Stimulated activated naive CD8-positive, alpha-beta T cell treated with anti-CD3 and anti-CD28 coated beads, Interleukin-15, Interleukin-2, amounts not matched to agents 100 ng/mL and 50 ng/mL, for 24 hours (primary cell): ENCODE data around the gene FRMPD4.
"Not testable (repeated sequence)": the region's sequence is repeated elsewhere in the genome, so short reads cannot be mapped to it uniquely, and the experiment has no call there.

Source experiments
- H3K27ac Mint-ChIP-seq: one replicate; pipeline ENCODE4 v1.8.0; 2021; ENCODE audit warnings: mild to moderate bottlenecking, mixed read lengths
- H3K27me3 Mint-ChIP-seq: one replicate; pipeline ENCODE4 v1.8.0; 2021; ENCODE audit warnings: mixed read lengths
- H3K36me3 Mint-ChIP-seq: one replicate; pipeline ENCODE4 v1.8.0; 2021; ENCODE audit warnings: low read depth, mixed read lengths
- H3K4me1 Mint-ChIP-seq: one replicate; pipeline ENCODE4 v1.8.0; 2021; ENCODE audit warnings: low read depth, mixed read lengths
- H3K4me3 Mint-ChIP-seq: one replicate; pipeline ENCODE4 v1.8.0; 2021; ENCODE audit warnings: mild to moderate bottlenecking, mixed read lengths
- H3K9me3 Mint-ChIP-seq: one replicate; pipeline ENCODE4 v1.8.0; 2021; ENCODE audit warnings: mixed read lengths

The FRMPD4 gene

GRCh38 chrX:12496343-12496742 is 358.1 kb downstream of the FRMPD4 start:
- Mint-ChIP-seq H3K9me3 (no peaks in the 10 kb centered on the region), H3K27me3 (no peaks in the 10 kb centered on the region), H3K36me3 (no peaks in the 10 kb centered on the region), H3K4me3 (no peak overlapping the region), H3K4me1 (no peaks in the 10 kb centered on the region), H3K27ac (no peak overlapping the region)

GRCh38 chrX:12497832-12498591 is 359.7 kb downstream of the FRMPD4 start:
- no peak overlapping the region for H3K4me3 Mint-ChIP-seq
- no peaks in the 10 kb centered on the region for H3K9me3 Mint-ChIP-seq
- H3K36me3 Mint-ChIP-seq: no peaks in the 10 kb centered on the region
- H3K27ac Mint-ChIP-seq: no peak overlapping the region
- no peaks in the 10 kb centered on the region for H3K4me1 Mint-ChIP-seq
- no peaks in the 10 kb centered on the region for H3K27me3 Mint-ChIP-seq

GRCh38 chrX:12505127-12505526 is 366.9 kb downstream of the FRMPD4 start:
- Mint-ChIP-seq H3K9me3 (no peaks in the 10 kb centered on the region), H3K27ac (no peak overlapping the region), H3K4me1 (no peaks in the 10 kb centered on the region), H3K4me3 (no peak overlapping the region), H3K36me3 (no peaks in the 10 kb centered on the region), H3K27me3 (no peaks in the 10 kb centered on the region)

GRCh38 chrX:12515384-12515783 is 377.1 kb downstream of the FRMPD4 start:
- H3K36me3 Mint-ChIP-seq, H3K4me3 Mint-ChIP-seq, H3K4me1 Mint-ChIP-seq, H3K9me3 Mint-ChIP-seq, H3K27me3 Mint-ChIP-seq: not testable (repeated sequence)
- peak overlapping the region; percentile 50 for H3K27ac Mint-ChIP-seq

- Mint-ChIP-seq H3K9me3 (no peaks in the 10 kb centered on the region), H3K36me3 (no peaks in the 10 kb centered on the region), H3K27ac (no peak overlapping the region), H3K27me3 (peaks cover 7% of the 10 kb centered on the region), H3K4me1 (no peaks in the 10 kb centered on the region), H3K4me3 (no peak overlapping the region)
Observed at GRCh38 chrX:12526306-12526705, 388.0 kb downstream of the FRMPD4 start.

- H3K27me3 Mint-ChIP-seq, H3K4me1 Mint-ChIP-seq, H3K27ac Mint-ChIP-seq, H3K4me3 Mint-ChIP-seq, H3K36me3 Mint-ChIP-seq, H3K9me3 Mint-ChIP-seq: not testable (repeated sequence)
Observed at GRCh38 chrX:12538096-12538495, 399.8 kb downstream of the FRMPD4 start.

GRCh38 chrX:12542251-12542650 is 404.0 kb downstream of the FRMPD4 start:
- not testable (repeated sequence) for H3K27ac Mint-ChIP-seq, H3K27me3 Mint-ChIP-seq, H3K9me3 Mint-ChIP-seq, H3K4me1 Mint-ChIP-seq, H3K4me3 Mint-ChIP-seq, H3K36me3 Mint-ChIP-seq

GRCh38 chrX:12548341-12548740 is 410.1 kb downstream of the FRMPD4 start:
- Mint-ChIP-seq H3K4me3 (no peak overlapping the region), H3K36me3 (no peaks in the 10 kb centered on the region), H3K27ac (no peak overlapping the region), H3K27me3 (no peaks in the 10 kb centered on the region), H3K4me1 (no peaks in the 10 kb centered on the region), H3K9me3 (no peaks in the 10 kb centered on the region)

GRCh38 chrX:12548746-12549145 is 410.5 kb downstream of the FRMPD4 start:
- Mint-ChIP-seq H3K4me3 (no peak overlapping the region), H3K36me3 (no peaks in the 10 kb centered on the region), H3K9me3 (no peaks in the 10 kb centered on the region), H3K4me1 (no peaks in the 10 kb centered on the region), H3K27me3 (no peaks in the 10 kb centered on the region), H3K27ac (no peak overlapping the region)

GRCh38 chrX:12554206-12554605 is 415.9 kb downstream of the FRMPD4 start:
- no peak overlapping the region for H3K4me3 Mint-ChIP-seq
- no peak overlapping the region for H3K27ac Mint-ChIP-seq
- no peaks in the 10 kb centered on the region for H3K9me3 Mint-ChIP-seq
- no peaks in the 10 kb centered on the region for H3K27me3 Mint-ChIP-seq
- no peaks in the 10 kb centered on the region for H3K36me3 Mint-ChIP-seq
- no peaks in the 10 kb centered on the region for H3K4me1 Mint-ChIP-seq

GRCh38 chrX:12563121-12563520 is 424.8 kb downstream of the FRMPD4 start:
- Mint-ChIP-seq H3K36me3 (no peaks in the 10 kb centered on the region), H3K4me1 (no peaks in the 10 kb centered on the region), H3K9me3 (no peaks in the 10 kb centered on the region), H3K4me3 (no peak overlapping the region), H3K27ac (no peak overlapping the region), H3K27me3 (no peaks in the 10 kb centered on the region)

GRCh38 chrX:12564221-12564620 is 425.9 kb downstream of the FRMPD4 start:
- Mint-ChIP-seq H3K27me3 (no peaks in the 10 kb centered on the region), H3K36me3 (no peaks in the 10 kb centered on the region), H3K4me3 (no peak overlapping the region), H3K9me3 (no peaks in the 10 kb centered on the region), H3K27ac (no peak overlapping the region), H3K4me1 (no peaks in the 10 kb centered on the region)

- Mint-ChIP-seq H3K4me3 (no peak overlapping the region), H3K4me1 (no peaks in the 10 kb centered on the region), H3K27me3 (no peaks in the 10 kb centered on the region), H3K27ac (no peak overlapping the region), H3K9me3 (no peaks in the 10 kb centered on the region), H3K36me3 (no peaks in the 10 kb centered on the region)
Observed at GRCh38 chrX:12567857-12568256, 429.6 kb downstream of the FRMPD4 start.

- Mint-ChIP-seq H3K9me3 (no peaks in the 10 kb centered on the region), H3K27ac (no peak overlapping the region), H3K4me3 (no peak overlapping the region)
Observed at GRCh38 chrX:12570859-12571501, 432.7 kb downstream of the FRMPD4 start.

GRCh38 chrX:12579311-12579710 is 441.0 kb downstream of the FRMPD4 start:
- no peak overlapping the region for H3K4me3 Mint-ChIP-seq
- peaks cover 4% of the 10 kb centered on the region for H3K27me3 Mint-ChIP-seq
- no peaks in the 10 kb centered on the region for H3K4me1 Mint-ChIP-seq
- H3K36me3 Mint-ChIP-seq: no peaks in the 10 kb centered on the region
- no peaks in the 10 kb centered on the region for H3K9me3 Mint-ChIP-seq
- H3K27ac Mint-ChIP-seq: no peak overlapping the region

More at GRCh38 chrX:12570859-12571501, 432.7 kb downstream of the FRMPD4 start:
- Mint-ChIP-seq H3K36me3 (no peaks in the 10 kb centered on the region), H3K4me1 (no peaks in the 10 kb centered on the region), H3K27me3 (no peaks in the 10 kb centered on the region)

GRCh38 chrX:12580548-12580947 is 442.3 kb downstream of the FRMPD4 start:
- Mint-ChIP-seq H3K36me3 (no peaks in the 10 kb centered on the region), H3K9me3 (no peaks in the 10 kb centered on the region), H3K27ac (no peak overlapping the region), H3K4me1 (no peaks in the 10 kb centered on the region), H3K4me3 (no peak overlapping the region), H3K27me3 (peaks cover 4% of the 10 kb centered on the region)
